Activated T-helper 1 cell treated with anti-CD3 and anti-CD28 coated beads, Interleukin-12 subunit alpha, Interleukin-12 subunit beta, Interleukin-2, Interleukin-4 antibody, amounts not matched to agents 30 ng/mL and 10 ng/mL and 1 ng/mL, durations not matched to agents 14 hours and 24 hours and 36 hours (primary cell): Measurements from ENCODE around the gene WNK2. TPM values are rescaled to one million over a fixed set of nuclear protein-coding genes. Genes with fewer than 3 reads are reported as not detected.

Experiments
- DNase-seq: peaks from one replicate; pipeline ENCODE4 v3.0.0; 2021; ENCODE audit warnings: low spot score
- H3K27ac Mint-ChIP-seq: one replicate; pipeline ENCODE4 v1.8.0; 2021; ENCODE audit warnings: mild to moderate bottlenecking, mixed read lengths
- H3K27me3 Mint-ChIP-seq: one replicate; pipeline ENCODE4 v1.8.0; 2022; ENCODE audit warnings: mild to moderate bottlenecking, moderate library complexity, mixed read lengths; ENCODE audit not compliant: insufficient read depth
- H3K36me3 Mint-ChIP-seq: one replicate; pipeline ENCODE4 v1.8.0; 2021; ENCODE audit warnings: low read depth, mixed read lengths
- H3K4me1 Mint-ChIP-seq: one replicate; pipeline ENCODE4 v1.8.0; 2021; ENCODE audit warnings: low read depth, mixed read lengths
- H3K4me3 Mint-ChIP-seq: one replicate; pipeline ENCODE4 v1.8.0; 2021; ENCODE audit warnings: mild to moderate bottlenecking, moderate library complexity, mixed read lengths
- H3K9me3 Mint-ChIP-seq: one replicate; pipeline ENCODE4 v1.8.0; 2021; ENCODE audit warnings: mixed read lengths
- intact Hi-C: fragments of 100-400 bp; cut with micrococcal nuclease; formaldehyde crosslinking; loops from one replicate; pipeline ENCODE4 v1.15.1; 2024
- total RNA-seq: library from RNA; stranded (reverse); gene quantifications from 2 replicates; pipeline ENCODE4 v1.2.3, GENCODE V29; 2022

The WNK2 gene
- total RNA-seq, 1 donor from 2014 or later: 3.0 TPM

DNA sequence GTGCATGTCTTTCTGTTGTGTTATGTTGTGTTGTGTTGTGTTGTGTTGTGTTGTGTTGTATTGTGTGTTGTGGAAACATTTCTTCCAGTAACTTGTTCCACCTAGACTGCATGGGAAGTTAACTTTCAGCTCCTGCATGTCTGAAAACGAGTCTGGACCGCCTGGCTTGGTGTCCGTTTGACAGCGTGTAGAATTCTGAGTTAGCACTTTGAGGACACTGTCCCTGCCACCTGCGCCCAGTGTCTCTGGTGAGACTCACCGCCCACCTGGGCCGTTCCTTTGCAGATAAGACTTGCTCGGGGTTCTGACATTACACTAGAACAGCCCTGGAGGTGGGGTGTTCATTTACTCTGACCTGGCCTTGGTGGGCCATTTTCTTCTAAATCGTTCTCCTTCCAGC, 42.0 kb downstream of the WNK2 start:
- Mint-ChIP-seq H3K27ac (no peak overlapping the region), H3K27me3 (peaks cover 2% of the 10 kb centered on the region), H3K36me3 (no peaks in the 10 kb centered on the region), H3K4me3 (no peak overlapping the region), H3K4me1 (no peaks in the 10 kb centered on the region), H3K9me3 (no peaks in the 10 kb centered on the region)
- DNase-seq: no peak
- intact Hi-C loops: no loop called here

DNA sequence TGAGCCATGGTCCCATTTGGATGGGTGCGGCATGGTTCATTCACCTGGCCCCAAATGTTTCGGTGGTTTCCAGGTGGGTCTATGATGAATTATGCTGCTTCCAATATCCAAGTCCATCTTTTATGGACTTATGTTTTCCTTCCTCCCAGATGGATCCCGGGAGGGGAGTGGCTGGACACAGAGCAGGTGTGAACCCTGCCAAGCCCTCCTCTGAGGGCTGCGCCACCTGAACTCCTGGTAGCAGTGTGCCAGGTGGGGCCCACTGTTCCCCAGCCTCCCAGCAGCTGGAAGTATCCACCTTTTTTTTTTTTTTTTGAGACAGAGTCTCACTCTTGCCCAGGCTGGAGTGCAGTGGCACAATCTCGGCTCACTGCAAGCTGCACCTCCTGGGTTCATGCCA, 42.9 kb downstream of the WNK2 start:
- Mint-ChIP-seq H3K27ac (no peak overlapping the region), H3K4me3 (no peak overlapping the region), H3K9me3 (no peaks in the 10 kb centered on the region), H3K36me3 (no peaks in the 10 kb centered on the region), H3K4me1 (no peaks in the 10 kb centered on the region), H3K27me3 (peaks cover 2% of the 10 kb centered on the region)
- intact Hi-C loops: no loop called here
- DNase-seq: no peak

DNA sequence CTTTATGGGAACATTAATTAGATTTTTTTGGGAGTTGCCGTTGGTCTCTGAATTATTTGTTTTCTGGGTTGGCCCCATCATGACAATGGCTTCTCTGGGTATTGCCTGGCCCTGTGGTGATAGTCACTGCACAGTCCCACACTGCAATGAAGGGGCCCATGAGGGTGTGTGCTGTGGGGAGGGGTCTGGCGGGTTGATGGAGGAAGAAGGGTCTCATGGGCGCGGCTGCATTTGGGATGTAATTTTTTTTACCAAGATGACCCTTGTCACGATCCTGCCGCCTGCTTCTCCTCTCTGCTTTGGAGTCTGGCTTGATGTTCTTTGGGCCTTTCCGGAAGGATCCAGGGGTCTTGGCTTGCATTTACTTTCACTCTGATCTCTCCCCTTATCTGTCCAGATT, 44.1 kb downstream of the WNK2 start:
- Mint-ChIP-seq H3K4me3 (no peak overlapping the region), H3K27me3 (peaks cover 6% of the 10 kb centered on the region), H3K4me1 (no peaks in the 10 kb centered on the region), H3K9me3 (no peaks in the 10 kb centered on the region), H3K27ac (no peak overlapping the region), H3K36me3 (no peaks in the 10 kb centered on the region)
- intact Hi-C loops: no loop called here
- DNase-seq: no peak

DNA sequence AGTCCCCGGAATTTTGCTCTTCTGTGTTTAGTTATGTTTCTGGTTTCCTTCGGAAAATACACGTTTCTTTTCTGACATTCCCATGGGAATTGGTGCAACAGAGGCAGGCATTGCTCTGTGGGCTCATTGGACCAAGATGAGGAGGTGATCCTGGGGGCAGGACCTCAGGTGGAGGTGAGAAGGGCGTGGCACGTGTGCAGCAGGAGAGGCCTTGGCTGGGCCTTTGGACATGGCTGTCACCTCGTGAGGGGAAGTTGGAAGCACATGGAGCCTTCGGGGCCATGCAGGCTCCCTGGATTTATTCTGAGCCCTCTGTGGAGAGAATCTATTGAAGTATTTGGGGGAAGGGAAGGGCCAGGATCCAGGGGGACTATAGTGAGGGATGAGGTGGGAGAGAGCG, 44.5 kb downstream of the WNK2 start:
- no peak overlapping the region for H3K27ac Mint-ChIP-seq
- DNase-seq: no peak
- intact Hi-C loops: no loop called here
- H3K4me3 Mint-ChIP-seq: no peak overlapping the region
- H3K9me3 Mint-ChIP-seq: no peaks in the 10 kb centered on the region
- peaks cover 6% of the 10 kb centered on the region for H3K27me3 Mint-ChIP-seq
- H3K4me1 Mint-ChIP-seq: no peaks in the 10 kb centered on the region
- no peaks in the 10 kb centered on the region for H3K36me3 Mint-ChIP-seq

DNA sequence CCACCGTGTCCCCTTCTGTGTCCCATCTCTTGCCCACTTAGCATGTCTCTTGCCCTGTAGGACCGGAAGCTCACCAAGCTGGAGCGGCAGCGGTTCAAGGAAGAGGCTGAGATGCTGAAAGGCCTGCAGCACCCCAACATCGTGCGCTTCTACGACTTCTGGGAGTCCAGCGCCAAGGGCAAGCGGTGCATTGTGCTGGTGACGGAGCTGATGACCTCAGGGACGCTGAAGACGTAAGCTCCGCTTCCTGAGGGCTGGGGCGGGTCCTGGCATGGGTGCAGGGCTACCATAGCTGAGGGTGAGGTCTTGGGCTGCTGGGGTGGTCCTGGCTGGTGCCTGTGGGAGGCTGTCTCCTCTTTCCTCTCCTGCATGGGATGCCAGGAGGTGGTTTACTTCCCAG, 45.7 kb downstream of the WNK2 start:
- DNase-seq: no peak
- Mint-ChIP-seq H3K9me3 (no peaks in the 10 kb centered on the region), H3K36me3 (no peaks in the 10 kb centered on the region), H3K27ac (no peak overlapping the region), H3K27me3 (peaks cover 4% of the 10 kb centered on the region), H3K4me1 (no peaks in the 10 kb centered on the region), H3K4me3 (no peak overlapping the region)
- intact Hi-C loops: no loop called here

DNA sequence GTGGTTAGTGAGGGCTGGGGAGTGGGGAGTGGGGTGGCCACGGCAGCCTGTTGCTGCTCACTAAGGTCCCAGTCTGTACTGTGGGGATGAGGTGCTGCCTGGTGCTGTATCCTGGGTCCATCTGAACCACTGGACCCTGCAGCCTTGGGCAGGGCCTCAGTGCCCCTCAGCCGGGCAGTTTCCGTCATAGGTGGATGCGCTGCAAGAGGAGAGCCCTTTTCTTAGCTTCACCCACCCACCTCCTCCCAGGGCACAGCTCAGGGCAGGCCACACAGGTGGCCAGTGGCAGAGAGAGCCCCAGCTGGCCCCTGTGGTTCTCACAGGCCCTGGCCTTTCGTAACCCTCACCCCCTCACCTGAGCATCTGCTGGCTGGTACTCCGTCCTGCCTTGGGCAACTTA, 46.2 kb downstream of the WNK2 start:
- Mint-ChIP-seq H3K9me3 (no peaks in the 10 kb centered on the region), H3K27ac (no peak overlapping the region), H3K4me1 (no peaks in the 10 kb centered on the region), H3K36me3 (no peaks in the 10 kb centered on the region), H3K4me3 (no peak overlapping the region), H3K27me3 (peaks cover 4% of the 10 kb centered on the region)
- intact Hi-C loops: no loop called here
- no peak for DNase-seq

DNA sequence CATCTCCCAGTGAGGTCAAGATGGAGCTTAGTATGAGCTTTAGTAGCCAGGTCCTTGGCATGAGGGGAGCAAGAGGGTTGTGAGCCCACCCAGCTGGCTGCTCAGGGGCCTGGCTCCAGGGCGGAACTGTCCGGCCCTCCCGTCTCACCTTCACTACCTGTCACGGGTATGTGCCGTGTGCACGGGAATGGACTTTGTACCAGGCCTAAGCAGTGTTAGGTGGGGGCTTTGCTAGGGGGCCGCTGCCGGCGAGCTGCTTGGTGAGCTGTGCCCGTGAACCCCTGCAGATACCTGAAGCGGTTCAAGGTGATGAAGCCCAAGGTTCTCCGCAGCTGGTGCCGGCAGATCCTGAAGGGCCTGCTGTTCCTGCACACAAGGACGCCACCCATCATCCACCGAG, 46.7 kb downstream of the WNK2 start:
- H3K27me3 Mint-ChIP-seq: peaks cover 4% of the 10 kb centered on the region
- no peak overlapping the region for H3K27ac Mint-ChIP-seq
- no peak overlapping the region for H3K4me3 Mint-ChIP-seq
- intact Hi-C loops: no loop called here
- no peak for DNase-seq
- H3K9me3 Mint-ChIP-seq: no peaks in the 10 kb centered on the region
- H3K36me3 Mint-ChIP-seq: no peaks in the 10 kb centered on the region
- H3K4me1 Mint-ChIP-seq: no peaks in the 10 kb centered on the region

DNA sequence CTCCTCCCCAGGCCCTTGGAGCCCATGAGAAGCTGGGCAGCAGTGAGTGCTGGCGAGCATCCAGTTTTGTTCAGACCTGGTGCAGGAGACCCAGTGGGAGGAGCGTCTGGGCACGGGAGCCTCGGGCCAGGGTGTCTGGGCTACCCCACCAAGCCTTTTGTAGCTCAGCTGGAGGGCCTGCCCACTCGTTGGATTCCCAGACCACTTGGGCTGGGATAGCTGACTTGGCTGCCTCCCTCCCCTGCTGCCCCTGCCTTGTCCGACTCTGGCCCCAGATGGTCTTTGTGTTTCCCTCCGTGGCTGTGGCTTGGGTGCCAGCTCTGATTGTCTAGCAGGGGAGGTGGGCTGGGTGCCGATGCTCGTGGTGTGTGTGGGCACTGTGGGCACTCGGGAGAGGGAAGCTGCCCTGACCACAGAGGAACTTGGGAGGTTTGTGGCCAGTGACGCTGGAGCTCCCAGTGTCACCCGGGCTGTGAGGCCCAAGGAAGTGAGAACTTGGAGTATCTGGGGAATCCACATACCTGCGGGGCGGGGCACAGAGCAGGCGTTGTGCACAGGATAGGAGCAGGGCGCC, 47.3 kb downstream of the WNK2 start:
- intact Hi-C loops: no loop called here
- no peaks in the 10 kb centered on the region for H3K36me3 Mint-ChIP-seq
- DNase-seq: no peak
- H3K4me1 Mint-ChIP-seq: no peaks in the 10 kb centered on the region
- H3K27me3 Mint-ChIP-seq: peaks cover 4% of the 10 kb centered on the region
- no peak overlapping the region for H3K27ac Mint-ChIP-seq
- no peaks in the 10 kb centered on the region for H3K9me3 Mint-ChIP-seq
- H3K4me3 Mint-ChIP-seq: no peak overlapping the region

DNA sequence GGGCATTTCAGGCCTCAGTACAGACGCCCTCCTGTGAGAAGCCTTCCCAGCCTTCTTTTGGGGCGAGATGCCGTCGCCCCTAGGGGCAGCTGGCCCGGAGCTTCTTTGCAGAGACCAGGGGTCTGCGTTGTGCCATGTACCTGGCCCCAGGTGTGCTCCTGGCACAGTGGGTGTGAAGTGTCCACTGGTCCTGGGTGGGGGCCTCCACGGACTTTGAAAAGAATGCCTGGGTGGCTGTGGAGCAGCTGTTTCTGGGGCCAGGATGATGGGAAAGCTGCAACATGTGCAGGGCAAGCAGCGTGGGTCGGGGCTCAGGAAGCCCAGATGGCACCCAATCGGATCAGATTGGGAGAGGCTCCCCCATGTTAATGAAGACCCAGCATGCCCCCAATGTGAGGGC, 47.8 kb downstream of the WNK2 start:
- Mint-ChIP-seq H3K27me3 (peaks cover 4% of the 10 kb centered on the region), H3K36me3 (no peaks in the 10 kb centered on the region), H3K27ac (no peak overlapping the region), H3K4me1 (peaks cover 1% of the 10 kb centered on the region), H3K4me3 (no peak overlapping the region), H3K9me3 (no peaks in the 10 kb centered on the region)
- intact Hi-C loops: no loop called here
- DNase-seq: no peak

DNA sequence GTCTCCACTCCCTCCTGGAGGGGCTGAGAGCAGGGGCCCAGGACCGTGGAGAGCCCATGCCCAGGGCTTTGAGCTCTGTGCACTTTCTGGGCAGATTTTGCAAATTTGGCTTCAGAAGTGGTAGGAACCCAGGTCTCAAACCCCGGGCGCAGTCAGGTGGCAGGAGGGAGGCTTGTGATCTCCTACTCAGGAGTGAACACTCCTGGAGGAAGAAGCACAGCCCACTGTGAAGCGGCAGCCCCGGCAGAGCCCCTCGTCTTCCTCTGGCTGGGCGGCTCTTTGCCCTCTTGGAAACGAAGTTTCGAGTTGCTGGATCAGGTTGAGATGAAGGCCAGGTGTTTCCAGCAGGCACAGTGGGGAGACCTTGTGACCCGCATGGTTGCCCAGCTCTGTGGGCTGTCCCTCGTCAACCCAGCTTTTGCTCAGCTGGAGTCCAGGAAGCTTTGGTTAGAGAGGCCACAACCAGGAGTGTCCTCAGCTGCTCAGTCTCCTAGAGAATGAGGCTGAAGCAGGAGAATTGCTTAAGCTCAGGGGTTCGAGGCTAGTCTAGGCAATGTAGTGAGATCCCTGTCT, 48.5 kb downstream of the WNK2 start:
- no peaks in the 10 kb centered on the region for H3K9me3 Mint-ChIP-seq
- H3K4me3 Mint-ChIP-seq: no peak overlapping the region
- DNase-seq: no peak
- H3K4me1 Mint-ChIP-seq: peaks cover 9% of the 10 kb centered on the region
- H3K27me3 Mint-ChIP-seq: peaks cover 4% of the 10 kb centered on the region
- no peaks in the 10 kb centered on the region for H3K36me3 Mint-ChIP-seq
- no peak overlapping the region for H3K27ac Mint-ChIP-seq
- intact Hi-C loops: no loop called here

DNA sequence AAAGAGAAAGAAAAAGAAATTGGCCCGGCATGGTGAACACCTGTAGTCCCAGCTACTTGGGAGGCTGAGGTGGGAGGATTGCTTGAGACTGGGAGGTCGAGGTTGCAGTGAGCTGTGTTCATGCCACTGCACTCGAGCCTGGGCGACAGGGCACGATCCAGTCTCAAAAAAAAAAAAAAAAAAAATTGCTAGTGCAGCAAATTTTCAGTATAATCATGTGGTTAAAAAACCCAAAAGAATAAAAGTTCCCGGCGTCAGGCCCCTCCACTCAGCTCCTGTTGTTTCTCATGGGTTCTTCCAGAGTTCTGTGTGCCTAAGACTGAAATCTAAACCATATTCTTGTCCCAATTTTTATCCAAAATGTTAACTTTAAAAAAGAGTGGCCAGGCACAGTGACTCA, 49.1 kb downstream of the WNK2 start:
- intact Hi-C loops: no loop called here
- H3K4me1 Mint-ChIP-seq: peaks cover 14% of the 10 kb centered on the region
- no peaks in the 10 kb centered on the region for H3K36me3 Mint-ChIP-seq
- no peak overlapping the region for H3K4me3 Mint-ChIP-seq
- H3K27ac Mint-ChIP-seq: no peak overlapping the region
- no peak for DNase-seq
- H3K9me3 Mint-ChIP-seq: no peaks in the 10 kb centered on the region
- peaks cover 4% of the 10 kb centered on the region for H3K27me3 Mint-ChIP-seq

DNA sequence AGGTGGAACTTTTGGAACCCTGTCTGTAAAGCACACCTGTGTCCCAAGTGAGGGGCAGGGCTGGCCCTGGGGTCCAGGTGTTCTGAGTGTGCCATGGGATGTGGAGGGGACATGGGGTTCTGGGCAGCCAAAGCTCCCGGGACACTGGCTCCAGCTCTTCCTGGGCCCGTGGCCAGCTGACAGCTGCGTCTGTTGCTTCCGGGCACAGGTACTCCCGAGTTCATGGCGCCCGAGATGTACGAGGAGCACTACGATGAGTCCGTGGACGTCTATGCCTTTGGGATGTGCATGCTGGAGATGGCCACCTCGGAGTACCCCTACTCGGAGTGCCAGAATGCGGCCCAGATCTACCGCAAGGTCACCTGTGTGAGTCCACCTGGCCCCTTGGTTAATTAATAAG, 50.7 kb downstream of the WNK2 start:
- Mint-ChIP-seq H3K9me3 (no peaks in the 10 kb centered on the region), H3K36me3 (no peaks in the 10 kb centered on the region), H3K4me1 (peaks cover 16% of the 10 kb centered on the region)

DNA sequence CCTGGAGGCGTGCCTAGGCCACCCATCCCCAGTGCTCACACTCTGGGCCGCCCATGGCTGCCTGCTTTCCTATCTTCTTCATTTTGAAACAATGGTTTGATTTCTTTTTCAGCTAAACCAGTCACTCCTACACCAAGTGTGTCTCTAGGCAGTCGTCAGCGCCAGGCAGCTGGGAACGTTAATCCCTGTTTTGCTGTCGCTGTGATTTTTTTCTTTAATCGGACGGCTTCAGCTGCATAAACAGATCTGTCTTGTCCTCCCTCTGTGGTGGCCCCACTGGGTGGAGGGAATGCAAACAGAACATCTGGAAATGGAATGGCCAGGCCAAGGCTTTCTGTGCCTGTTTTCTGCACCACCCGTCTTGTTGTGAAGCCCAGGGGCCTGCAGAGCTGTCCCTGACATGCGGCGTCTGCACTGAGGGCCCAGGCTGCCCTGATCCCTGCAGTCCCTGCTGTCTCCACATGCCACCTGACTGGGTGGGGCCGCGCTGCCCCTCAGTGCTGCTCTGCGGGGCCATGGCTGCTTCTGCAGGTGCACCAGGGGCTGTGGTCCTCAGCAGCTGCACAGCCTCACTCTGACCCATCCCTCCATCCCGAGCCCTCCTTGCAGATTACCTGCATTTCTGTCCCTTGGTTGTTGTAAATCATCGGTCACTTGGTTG, 51.5 kb downstream of the WNK2 start:
- H3K4me1 Mint-ChIP-seq: peaks cover 16% of the 10 kb centered on the region
- H3K27me3 Mint-ChIP-seq: peaks cover 4% of the 10 kb centered on the region
- H3K36me3 Mint-ChIP-seq: no peaks in the 10 kb centered on the region
- H3K4me3 Mint-ChIP-seq: no peak overlapping the region
- DNase-seq: no peak
- intact Hi-C loops: no loop called here
- H3K27ac Mint-ChIP-seq: no peak overlapping the region
- no peaks in the 10 kb centered on the region for H3K9me3 Mint-ChIP-seq

More for the DNA sequence above, 50.7 kb downstream of the WNK2 start:
- H3K4me3 Mint-ChIP-seq: no peak overlapping the region
- H3K27me3 Mint-ChIP-seq: peaks cover 4% of the 10 kb centered on the region
- intact Hi-C loops: no loop called here
- H3K27ac Mint-ChIP-seq: no peak overlapping the region
- DNase-seq: no peak
